ENCODE data around the gene RNF150.
"Not testable (repeated sequence)": the region's sequence is repeated elsewhere in the genome, so short reads cannot be mapped to it uniquely, and the experiment has no call there.

DNA sequence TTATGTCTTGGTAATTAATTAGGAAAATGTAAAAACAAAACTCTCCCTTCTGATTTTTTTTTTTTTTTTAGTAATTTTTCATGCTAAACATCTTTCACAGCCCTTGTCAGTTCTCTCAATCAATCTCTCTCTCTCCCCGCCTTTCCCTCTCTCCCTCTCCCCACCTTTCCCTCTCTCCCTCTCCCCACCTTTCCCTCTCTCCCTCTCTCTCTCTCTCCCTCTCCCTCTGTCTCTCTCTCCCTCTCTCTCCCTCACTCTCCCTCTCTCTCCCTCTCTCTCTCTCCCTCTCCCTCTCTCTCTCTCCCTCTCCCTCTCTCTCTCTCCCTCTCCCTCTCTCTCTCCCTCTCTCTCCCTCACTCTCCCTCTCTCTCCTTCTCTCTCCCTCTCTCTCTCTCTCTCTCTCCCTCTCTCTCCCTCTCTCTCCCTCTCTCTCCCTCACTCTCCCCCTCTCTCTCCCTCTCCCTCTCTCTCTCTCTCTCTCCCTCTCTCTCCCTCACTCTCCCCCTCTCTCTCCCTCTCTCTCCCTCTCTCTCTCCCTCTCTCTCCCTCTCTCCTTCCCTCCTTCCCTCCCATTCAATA lies 322.6 kb downstream of the RNF150 start:
- TF ChIP-seq, protein P1, sequence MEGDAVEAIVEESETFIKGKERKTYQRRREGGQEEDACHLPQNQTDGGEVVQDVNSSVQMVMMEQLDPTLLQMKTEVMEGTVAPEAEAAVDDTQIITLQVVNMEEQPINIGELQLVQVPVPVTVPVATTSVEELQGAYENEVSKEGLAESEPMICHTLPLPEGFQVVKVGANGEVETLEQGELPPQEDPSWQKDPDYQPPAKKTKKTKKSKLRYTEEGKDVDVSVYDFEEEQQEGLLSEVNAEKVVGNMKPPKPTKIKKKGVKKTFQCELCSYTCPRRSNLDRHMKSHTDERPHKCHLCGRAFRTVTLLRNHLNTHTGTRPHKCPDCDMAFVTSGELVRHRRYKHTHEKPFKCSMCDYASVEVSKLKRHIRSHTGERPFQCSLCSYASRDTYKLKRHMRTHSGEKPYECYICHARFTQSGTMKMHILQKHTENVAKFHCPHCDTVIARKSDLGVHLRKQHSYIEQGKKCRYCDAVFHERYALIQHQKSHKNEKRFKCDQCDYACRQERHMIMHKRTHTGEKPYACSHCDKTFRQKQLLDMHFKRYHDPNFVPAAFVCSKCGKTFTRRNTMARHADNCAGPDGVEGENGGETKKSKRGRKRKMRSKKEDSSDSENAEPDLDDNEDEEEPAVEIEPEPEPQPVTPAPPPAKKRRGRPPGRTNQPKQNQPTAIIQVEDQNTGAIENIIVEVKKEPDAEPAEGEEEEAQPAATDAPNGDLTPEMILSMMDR (conservative IDR thresholded peaks at IDR 0.05; ENCODE audit: low read depth, low read length), result not testable (repeated sequence)
- not testable (repeated sequence) for TF ChIP-seq EZH2 (IDR thresholded peaks at IDR 0.05; ENCODE audit: borderline replicate concordance, low read depth, low read length, poor library complexity, severe bottlenecking)

All from A673 (cell line).